Neural cell (in vitro differentiated cells): ENCODE results near the gene PLP2. TPM values are rescaled to one million over a fixed set of nuclear protein-coding genes. Genes with fewer than 3 reads are reported as not detected.
"Not testable (repeated sequence)": the region's sequence is repeated elsewhere in the genome, so short reads cannot be mapped to it uniquely, and the experiment has no call there.

Experiments used
- H2AFZ ChIP-seq: fragments of 200-600, 300-800 bp; sonication (generic), shearing (Covaris generic); 2 replicates; pipeline ENCODE4 v1.6.0; 2014; ENCODE audit warnings: low read depth, mild to moderate bottlenecking, antibody characterized with exemption, low read length, moderate library complexity
- H3F3A ChIP-seq: fragments of 200-600 bp; shearing (Covaris generic); 2 replicates; pipeline ENCODE4 v1.6.1; 2016; ENCODE audit warnings: mild to moderate bottlenecking, moderate library complexity, mixed read lengths, antibody characterized with exemption, low read length; ENCODE audit not compliant: insufficient read depth, poor library complexity, severe bottlenecking
- H3K27ac ChIP-seq: fragments of 200-600, 300-800 bp; sonication (generic), shearing (Covaris generic); 2 replicates; pipeline ENCODE4 v1.5.1; 2014; ENCODE audit warnings: mild to moderate bottlenecking, low read length, moderate library complexity
- H3K27me3 ChIP-seq: fragments of 300-800, 200-600 bp; sonication (generic), shearing (Covaris generic); 2 replicates; pipeline ENCODE4 v1.6.0; 2014; ENCODE audit warnings: mild to moderate bottlenecking, low read depth, low read length, moderate library complexity; ENCODE audit not compliant: insufficient read depth
- H3K36me3 ChIP-seq: fragments of 300-800, 200-600 bp; sonication (generic), shearing (Covaris generic); 2 replicates; pipeline ENCODE4 v1.5.1; 2014; ENCODE audit warnings: mild to moderate bottlenecking, antibody characterized with exemption, low read length, moderate library complexity; ENCODE audit not compliant: insufficient read depth
- H3K4me2 ChIP-seq: fragments of 300-800, 200-600 bp; sonication (generic), shearing (Covaris generic); 2 replicates; pipeline ENCODE4 v1.6.0; 2014; ENCODE audit warnings: mild to moderate bottlenecking, low read length
- H3K4me3 ChIP-seq: fragments of 300-800, 200-600 bp; sonication (generic), shearing (Covaris generic); 2 replicates; pipeline ENCODE4 v1.5.1; 2014; ENCODE audit warnings: mild to moderate bottlenecking, low read length, moderate library complexity
- H3K79me2 ChIP-seq: fragments of 200-600 bp; shearing (Covaris generic); replicated peaks from 2 replicates; pipeline ENCODE4 v1.6.0; 2014; ENCODE audit warnings: mild to moderate bottlenecking, low read length, moderate library complexity; ENCODE audit not compliant: insufficient read depth
- H3K9ac ChIP-seq: fragments of 300-800, 200-600 bp; sonication (generic), shearing (Covaris generic); 2 replicates; pipeline ENCODE4 v1.6.1; 2016; ENCODE audit warnings: mild to moderate bottlenecking, low read length, mixed read lengths
- H3K9me2 ChIP-seq: fragments of 200-600 bp; shearing (Covaris generic); 2 replicates; pipeline ENCODE4 v1.6.1; 2016; ENCODE audit warnings: mild to moderate bottlenecking, low read length, mixed read lengths; ENCODE audit not compliant: insufficient read depth
- H3K9me3 ChIP-seq: fragments of 200-600, 300-800 bp; sonication (generic), shearing (Covaris generic); 2 replicates; pipeline ENCODE4 v1.6.1; 2016; ENCODE audit warnings: mild to moderate bottlenecking, mixed run types, low read length, moderate library complexity, mixed read lengths
- H4K20me1 ChIP-seq: fragments of 200-600 bp; shearing (Covaris generic); 2 replicates; pipeline ENCODE4 v1.6.1; 2016; ENCODE audit warnings: mild to moderate bottlenecking, mixed run types; ENCODE audit not compliant: insufficient read depth
- CTCF ChIP-seq: fragments of 450-650 bp; IDR thresholded peaks from 2 replicates; pipeline ENCODE4 v1.5.1; 2014; ENCODE audit warnings: antibody characterized with exemption, mild to moderate bottlenecking, moderate library complexity; ENCODE audit not compliant: poor library complexity, severe bottlenecking
- EP300 ChIP-seq: fragments of 450-650 bp; conservative IDR thresholded peaks from 2 replicates; pipeline ENCODE4 v1.6.1; 2014; ENCODE audit warnings: antibody characterized with exemption, mild to moderate bottlenecking, moderate library complexity; ENCODE audit not compliant: poor library complexity, severe bottlenecking
- EZH2 ChIP-seq: fragments of 200-600, 300-800 bp; shearing (Covaris generic), sonication (generic); IDR thresholded peaks from 2 replicates; pipeline ENCODE4 v1.6.1; 2014; ENCODE audit warnings: antibody characterized with exemption, low read length, borderline replicate concordance, mild to moderate bottlenecking; ENCODE audit not compliant: insufficient read depth, poor library complexity, severe bottlenecking
- MXI1 ChIP-seq: fragments of 450-650 bp; conservative IDR thresholded peaks from 2 replicates; pipeline ENCODE4 v1.6.1; 2014; ENCODE audit warnings: antibody characterized with exemption, mild to moderate bottlenecking; ENCODE audit not compliant: poor library complexity, severe bottlenecking
- POLR2AphosphoS5 ChIP-seq: IDR thresholded peaks from 2 replicates; pipeline ENCODE4 v1.6.1; 2012
- RAD21 ChIP-seq: fragments of 450-650 bp; conservative IDR thresholded peaks from 2 replicates; pipeline ENCODE4 v1.6.1; 2014; ENCODE audit warnings: antibody characterized with exemption, mild to moderate bottlenecking, moderate library complexity
- REST ChIP-seq: IDR thresholded peaks from 2 replicates; pipeline ENCODE4 v1.6.1; 2012; ENCODE audit warnings: borderline replicate concordance
- SMC3 ChIP-seq: fragments of 450-650 bp; conservative IDR thresholded peaks from 2 replicates; pipeline ENCODE4 v1.6.1; 2014; ENCODE audit warnings: antibody characterized with exemption, mild to moderate bottlenecking, moderate library complexity; ENCODE audit not compliant: poor library complexity
- TAF1 ChIP-seq: IDR thresholded peaks from 2 replicates; pipeline ENCODE4 v1.6.1; 2012; ENCODE audit warnings: low read depth
- polyA plus RNA-seq: library from polyadenylated mRNA; depleted of rRNA; stranded (reverse); fragments of >200 nt; gene quantifications from 2 replicates; pipeline ENCODE4 v1.2.3, GENCODE V29; 2014

Gene PLP2
- polyA plus RNA-seq, 1 donor from 2014 or later, result not detected

- no peak overlapping the region for H3K4me2 ChIP-seq
- no peak overlapping the region for H2AFZ ChIP-seq
- no peaks in the 10 kb centered on the region for H3K9me3 ChIP-seq
- H3K27me3 ChIP-seq, result no peaks in the 10 kb centered on the region
- TF ChIP-seq CTCF, result no peak
- TF ChIP-seq TAF1, result no peak
- TF ChIP-seq RAD21, result no peak
- TF ChIP-seq MXI1, result no peak
- TF ChIP-seq REST, result no peak
- no peak for TF ChIP-seq EZH2
- TF ChIP-seq SMC3, result no peak
- no peak for TF ChIP-seq EP300
- H3K79me2 ChIP-seq, result no peaks in the 10 kb centered on the region
- H4K20me1 ChIP-seq, result no peaks in the 10 kb centered on the region
- H3K27ac ChIP-seq, result no peak overlapping the region
- no peaks in the 10 kb centered on the region for H3K9me2 ChIP-seq
- no peak overlapping the region for H3K4me3 ChIP-seq
- no peak overlapping the region for H3K9ac ChIP-seq
- H3K36me3 ChIP-seq, result no peaks in the 10 kb centered on the region
- H3F3A ChIP-seq, result no peaks in the 10 kb centered on the region
These were observed 42.3 kb upstream of the PLP2 start for GRCh38 chrX:49129427-49129826.

- H3F3A ChIP-seq, H3K9ac ChIP-seq, H3K36me3 ChIP-seq, H2AFZ ChIP-seq, H3K9me2 ChIP-seq, H3K4me3 ChIP-seq, H3K79me2 ChIP-seq, H4K20me1 ChIP-seq, H3K27ac ChIP-seq, H3K4me2 ChIP-seq, H3K9me3 ChIP-seq, H3K27me3 ChIP-seq: not testable (repeated sequence)
These were observed 39.4 kb upstream of the PLP2 start for GRCh38 chrX:49132275-49132674.

- Histone ChIP-seq H3K9me2 (no peaks in the 10 kb centered on the region), H3K36me3 (no peaks in the 10 kb centered on the region), H2AFZ (no peak overlapping the region), H3K9me3 (no peaks in the 10 kb centered on the region), H3K27me3 (no peaks in the 10 kb centered on the region), H3K4me3 (no peak overlapping the region), H3F3A (no peaks in the 10 kb centered on the region), H3K9ac (no peak overlapping the region), H4K20me1 (no peaks in the 10 kb centered on the region), H3K79me2 (no peaks in the 10 kb centered on the region), H3K4me2 (no peak overlapping the region), H3K27ac (no peak overlapping the region)
- TF ChIP-seq SMC3 (no peak), EZH2 (no peak), POLR2AphosphoS5 (no peak), TAF1 (no peak), CTCF (no peak), MXI1 (no peak), EP300 (no peak), RAD21 (no peak), REST (no peak)
These were observed 37.9 kb upstream of the PLP2 start for GRCh38 chrX:49133759-49134158.
